GM18861 (cell line): ENCODE data around the gene ATG4D.
"Not testable (repeated sequence)": the region's sequence is repeated elsewhere in the genome, so short reads cannot be mapped to it uniquely, and the experiment has no call there.

ENCODE experiments used
- ATAC-seq: cut with Tn5 transposase; IDR thresholded peaks from one replicate; pipeline ENCODE4 v1.9.1; 2021; ENCODE audit not compliant: unreplicated experiment

The ATG4D gene

DNA sequence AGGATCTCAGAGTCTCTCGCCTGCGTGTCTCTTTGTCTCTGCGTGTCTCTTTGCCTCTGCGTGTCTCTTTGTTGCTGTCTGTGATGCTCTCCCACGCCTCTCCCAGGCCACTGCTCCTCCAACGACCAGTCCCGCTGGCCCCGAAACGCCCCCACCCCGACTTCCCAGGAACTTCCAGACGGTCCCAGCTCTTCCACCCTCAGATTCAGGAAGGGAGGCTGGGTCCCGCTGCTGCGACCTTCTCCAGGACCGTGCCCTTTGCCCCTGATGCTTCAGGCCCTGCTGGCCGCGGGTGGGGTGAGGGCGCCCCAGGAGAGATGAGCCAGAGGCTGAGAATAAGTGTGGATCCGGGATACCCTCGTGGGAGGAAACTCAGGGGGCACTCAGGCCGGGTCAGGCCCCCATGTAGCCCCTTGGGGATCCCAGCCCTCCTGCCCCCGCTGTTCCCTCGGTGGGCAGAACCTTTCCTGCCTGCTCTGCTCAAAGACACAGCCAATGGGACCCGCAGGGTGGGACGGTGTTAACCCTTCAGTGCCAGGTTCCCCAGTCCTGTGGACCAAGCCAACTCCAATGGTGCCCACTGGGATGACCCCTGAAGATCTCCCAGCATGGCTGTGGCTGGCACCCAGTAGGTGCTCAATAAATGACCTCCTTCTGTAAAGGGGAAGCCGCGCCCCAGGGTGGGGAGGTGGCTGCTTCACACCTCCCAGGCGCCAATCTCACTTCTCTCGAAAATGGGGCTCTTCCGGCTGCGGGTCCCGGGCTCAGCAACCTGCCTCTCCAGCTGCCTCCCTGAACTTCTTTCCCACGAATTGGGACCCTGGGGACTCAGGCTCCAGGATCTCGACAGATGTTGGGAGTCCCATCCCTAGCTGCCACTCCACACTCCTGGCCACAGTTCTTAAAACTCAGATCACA is 25.0 kb upstream of the ATG4D start:
- ATAC-seq = no peak

DNA sequence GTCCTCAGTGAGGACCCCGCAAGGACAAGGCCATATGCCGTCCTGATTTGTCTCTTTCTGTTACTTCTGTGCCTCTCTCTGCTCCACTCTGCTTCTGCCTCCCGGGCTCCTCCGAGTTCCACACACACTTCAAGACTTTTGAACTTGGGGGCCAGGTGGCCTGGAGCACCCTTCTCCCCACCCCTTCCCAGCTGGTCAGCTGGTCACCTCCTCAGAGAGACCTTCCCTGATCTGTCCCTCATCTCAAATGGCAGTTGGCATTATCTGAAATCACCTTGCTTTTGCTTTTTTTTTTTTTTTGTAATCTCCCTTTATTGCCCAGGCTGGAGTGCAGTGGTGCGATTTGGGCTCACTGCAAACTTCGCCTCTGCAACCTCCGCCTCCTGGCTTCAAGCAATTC is 24.3 kb upstream of the ATG4D start:
- ATAC-seq = no peak

DNA sequence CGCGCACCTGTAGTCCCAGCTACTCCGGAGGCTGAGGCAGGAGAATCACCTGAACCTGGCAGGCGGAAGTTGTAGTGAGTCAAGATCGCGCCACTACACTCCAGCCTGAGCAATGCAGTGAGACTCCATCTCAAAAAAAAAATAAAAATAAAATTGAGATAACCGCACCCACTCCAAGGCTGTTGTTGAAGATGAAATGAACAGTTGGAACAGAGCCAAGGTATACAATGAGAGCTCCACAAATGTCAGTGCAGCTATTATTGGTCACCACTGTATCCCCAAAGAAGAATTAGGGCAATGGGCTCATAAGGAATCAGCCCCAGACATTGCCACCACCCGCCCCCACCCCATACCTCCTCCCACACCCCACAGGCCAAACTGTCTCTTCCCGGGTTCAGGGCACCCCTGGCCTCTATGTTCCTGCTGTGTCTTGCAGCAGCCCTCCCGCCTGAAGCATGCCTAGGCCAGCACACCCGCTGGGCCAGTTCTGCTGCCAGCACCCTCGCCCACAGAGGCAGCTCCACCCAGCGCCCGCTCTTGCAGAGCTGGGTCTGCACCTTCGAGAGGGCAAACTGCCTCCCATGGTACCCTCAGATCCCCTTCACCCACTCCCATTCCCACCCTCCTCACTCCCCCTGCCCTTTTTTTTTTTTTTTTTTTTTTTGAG is 22.9 kb upstream of the ATG4D start:
- ATAC-seq = no peak

DNA sequence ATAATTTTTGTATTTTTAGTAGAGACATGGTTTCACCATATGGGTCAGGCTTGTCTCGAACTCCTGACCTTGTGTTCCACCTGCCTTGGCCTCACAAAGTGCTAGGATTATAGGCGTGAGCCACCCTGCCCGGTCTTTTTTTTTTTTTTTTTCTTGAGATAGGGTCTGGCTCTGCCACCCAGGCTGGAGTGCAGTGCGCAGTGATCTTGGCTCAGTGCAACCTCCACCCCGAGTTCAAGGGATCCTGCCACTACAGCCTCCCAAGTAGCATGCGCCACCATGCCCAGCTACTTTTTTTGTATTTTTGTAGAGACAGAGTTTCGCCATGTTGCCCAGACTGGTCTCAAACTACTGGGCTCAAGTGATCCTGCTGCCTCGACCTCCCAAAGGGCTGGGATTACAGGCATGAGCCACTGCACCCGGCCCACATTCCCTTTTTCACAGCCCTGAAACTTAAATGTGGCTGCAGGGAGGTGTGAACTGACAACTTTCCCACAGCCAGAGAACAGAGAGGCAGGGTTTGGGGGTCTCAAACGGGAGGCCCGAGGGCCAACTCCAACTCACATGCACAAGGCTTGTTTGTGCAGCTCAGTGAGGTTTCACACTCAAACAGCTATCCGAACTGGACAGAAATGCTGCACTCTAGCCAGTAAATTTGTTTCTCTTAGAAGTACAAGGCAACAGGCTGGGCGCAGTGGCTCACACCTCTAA is 22.1 kb upstream of the ATG4D start:
- ATAC-seq = no peak

DNA sequence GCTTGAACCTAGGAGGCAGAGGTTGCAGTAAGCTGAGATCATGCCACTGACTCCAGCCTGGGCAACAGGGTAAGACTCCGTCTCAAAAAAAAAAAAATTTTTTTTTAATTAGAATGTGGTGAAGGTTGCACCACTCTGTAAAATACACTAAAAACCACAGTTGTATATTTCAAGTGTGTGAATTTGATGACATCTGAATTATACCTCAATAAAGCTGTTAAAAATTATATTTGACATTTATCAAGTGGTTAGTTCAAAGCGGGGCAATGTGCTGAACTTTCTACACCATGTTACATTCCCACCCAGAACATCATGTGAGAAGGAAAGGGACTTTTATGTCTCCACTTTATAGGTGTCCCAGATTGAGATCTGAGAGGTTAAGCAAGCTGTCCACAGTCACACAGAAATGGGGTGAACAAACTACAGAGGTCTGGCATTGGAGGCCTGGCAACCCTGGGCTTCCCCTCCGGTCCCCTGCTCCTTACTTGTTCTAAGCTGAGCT is 20.5 kb upstream of the ATG4D start:
- no peak for ATAC-seq

DNA sequence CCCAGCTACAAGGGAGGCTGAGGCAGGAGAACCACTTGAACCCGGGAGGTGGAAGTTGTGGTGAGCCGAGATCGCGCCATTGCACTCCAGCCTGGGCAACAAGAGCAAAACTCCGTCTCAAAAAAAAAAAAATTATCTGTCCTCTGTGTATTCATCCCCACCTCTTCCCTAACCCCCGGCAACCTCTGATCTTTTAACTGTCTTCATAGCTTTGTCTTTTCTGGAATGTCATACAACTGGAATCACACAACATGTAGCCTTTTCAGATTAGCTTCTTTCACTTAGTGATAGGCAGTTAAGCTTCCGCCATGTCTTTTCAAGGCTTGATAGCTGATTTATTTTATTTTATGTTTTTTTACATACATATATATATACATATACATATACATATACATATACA is 18.1 kb upstream of the ATG4D start:
- ATAC-seq = no peak

DNA sequence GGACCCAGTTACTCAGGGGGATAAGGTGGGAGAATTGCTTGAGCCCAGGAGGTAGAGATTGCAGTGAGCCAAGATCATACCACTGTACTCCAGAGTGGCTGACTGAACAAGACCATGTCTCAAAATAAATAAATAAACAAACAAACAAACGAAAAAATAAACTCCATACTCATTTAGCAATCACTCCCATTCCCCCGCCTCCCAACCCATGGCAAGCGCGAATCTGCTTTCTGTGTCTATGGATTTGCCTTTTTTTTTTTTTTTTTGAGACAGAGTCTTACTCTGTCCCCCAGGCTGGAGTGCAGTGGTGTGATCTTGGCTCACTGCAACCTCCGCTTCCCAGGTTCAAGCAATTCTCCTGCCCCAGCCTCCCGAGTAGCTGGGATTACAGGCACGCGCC is 16.8 kb upstream of the ATG4D start:
- not testable (repeated sequence) for ATAC-seq

DNA sequence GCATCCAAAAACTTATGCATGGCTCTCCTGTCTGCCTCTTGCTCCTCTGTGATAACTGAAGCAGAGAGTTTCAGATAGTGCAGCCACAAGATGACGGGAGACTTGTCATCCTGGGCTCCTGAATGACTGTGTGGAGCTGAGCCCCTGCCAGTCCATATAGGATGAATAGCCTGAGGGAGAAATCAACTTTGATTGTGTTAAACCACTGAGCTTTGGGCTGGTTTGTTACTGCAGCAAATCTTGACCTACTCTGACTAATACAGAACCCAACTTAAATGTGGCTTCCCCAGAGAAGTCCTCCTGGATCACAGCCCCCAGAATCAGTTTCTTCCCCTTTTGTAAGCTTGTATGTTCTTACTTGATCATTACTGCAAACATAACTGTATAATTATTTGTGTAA is 11.2 kb upstream of the ATG4D start:
- no peak for ATAC-seq

DNA sequence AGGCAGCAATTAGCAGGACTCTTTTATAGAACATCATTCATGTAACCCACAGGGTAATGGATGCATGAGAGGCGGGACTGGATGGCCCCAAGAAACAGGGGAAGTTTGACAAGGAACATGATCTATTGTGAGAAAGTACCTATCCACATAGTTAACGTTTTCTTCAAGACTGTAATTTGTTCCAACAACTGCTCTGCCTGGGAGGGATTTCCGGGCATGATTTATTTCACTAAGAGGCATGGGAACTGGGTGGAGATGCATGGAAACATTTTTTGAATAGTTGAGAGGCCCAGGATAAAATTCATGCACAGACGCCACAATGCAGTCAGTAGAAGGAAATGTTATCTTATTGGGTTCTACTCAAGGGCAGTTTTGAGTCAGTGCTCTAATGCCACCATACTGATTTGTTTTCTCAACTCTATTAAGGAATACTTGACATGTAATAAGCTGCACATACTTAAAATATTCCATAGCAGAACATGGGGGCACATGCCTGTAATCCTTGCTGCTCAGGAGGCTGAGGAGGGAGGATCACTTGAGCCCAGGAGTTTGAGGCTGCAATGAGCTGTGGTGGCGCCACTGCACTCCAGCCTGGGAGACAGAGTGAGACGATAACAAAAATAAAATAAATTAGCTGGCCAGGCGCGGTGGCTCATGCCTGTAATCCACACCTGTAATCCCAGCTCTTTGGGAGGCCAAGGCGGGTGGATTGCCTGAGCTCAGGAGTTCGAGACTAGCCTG is 9.9 kb upstream of the ATG4D start:
- ATAC-seq = no peak

DNA sequence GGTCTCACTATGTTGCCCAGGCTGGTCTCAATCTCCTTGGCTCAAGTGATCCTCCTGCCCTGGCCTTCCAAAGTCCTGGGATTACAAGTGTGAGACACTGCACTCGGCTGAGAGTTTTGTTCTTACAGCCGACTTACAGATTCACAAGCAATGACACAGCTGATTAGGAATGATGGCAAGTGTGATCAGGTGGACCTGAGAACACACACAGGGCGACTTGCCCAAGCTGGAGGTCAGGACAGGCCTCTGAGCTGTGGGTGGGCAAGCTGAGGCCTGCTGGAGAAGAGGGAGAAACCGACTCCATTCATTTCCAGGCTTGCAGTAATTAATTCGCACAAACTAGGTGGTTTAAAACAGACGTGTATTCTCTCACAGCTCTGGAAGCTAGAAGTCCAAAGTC is 8.1 kb upstream of the ATG4D start:
- no peak for ATAC-seq

DNA sequence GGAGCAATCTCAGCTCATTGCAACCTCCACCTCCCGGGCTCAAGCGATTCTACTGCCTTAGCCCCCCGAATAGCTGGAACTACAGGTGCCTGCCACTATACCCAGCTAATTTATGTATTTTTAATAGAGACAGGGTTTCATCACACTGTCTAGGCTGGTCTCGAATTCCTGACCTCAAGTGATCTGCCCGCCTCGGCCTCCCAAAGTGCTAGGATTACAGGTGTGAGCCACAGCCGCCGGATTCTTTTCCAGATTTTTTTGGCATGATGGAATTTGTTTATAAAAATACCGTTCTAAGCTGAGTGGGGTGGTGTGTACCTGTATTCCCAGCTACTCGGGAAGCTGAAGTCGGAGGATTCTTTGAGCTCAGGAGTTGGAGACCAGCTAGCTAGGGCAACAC is 6.0 kb upstream of the ATG4D start:
- no peak for ATAC-seq

DNA sequence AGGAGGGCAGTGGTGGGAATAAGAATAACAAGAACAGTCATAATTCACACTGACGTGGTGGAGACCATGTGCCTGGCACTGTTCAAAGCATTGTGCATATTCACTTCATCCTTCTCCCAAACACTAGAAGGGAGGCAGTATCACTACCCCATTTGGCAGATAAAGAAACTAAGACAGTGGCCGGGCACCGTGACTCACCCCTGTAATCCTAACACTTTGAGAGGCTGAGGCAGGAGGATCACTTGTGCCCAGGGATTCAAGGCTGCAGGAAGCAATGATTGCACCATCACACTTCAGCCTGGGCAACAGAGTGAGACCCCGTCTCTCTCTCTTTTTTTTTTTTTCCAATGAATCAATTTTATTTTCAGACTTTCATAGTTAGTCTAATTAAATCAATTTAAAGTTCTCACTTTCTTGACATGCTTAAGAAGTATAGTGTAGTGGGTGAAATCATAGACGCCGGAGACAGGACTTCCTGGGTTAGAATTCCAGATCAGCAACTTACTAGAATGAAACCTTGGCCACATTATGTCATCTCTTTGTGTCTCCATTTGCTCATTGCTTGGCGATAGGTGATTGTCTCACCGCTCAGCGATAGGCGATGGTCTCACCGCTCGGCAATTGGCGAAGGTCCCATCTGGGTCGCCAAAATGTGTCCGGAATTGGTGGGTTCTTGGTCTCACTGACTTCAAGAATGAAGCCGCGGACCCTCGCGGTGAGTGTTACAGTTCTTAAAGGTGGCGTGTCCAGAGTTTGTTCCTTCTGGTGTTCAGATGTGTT is 5.3 kb upstream of the ATG4D start:
- ATAC-seq = no peak

DNA sequence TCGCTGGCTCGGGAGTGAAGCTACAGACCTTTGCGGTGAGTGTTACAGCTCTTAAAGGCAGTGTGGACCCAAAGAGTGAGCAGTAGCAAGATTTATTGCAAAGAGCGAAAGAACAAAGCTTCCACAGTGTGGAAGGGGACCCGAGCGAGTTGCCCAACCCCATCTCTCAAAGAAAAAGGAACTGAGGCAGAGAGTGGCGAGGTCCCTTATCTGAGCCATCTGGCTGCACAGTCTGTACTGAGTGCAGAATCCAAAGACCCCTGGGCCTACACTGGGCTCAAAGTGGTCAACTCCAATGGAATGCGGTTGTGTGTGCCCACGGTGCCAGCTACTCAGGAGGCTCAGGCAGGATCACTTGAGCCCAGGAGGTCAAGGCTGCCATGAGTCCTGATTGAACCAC is 4.7 kb upstream of the ATG4D start:
- ATAC-seq = not testable (repeated sequence)

DNA sequence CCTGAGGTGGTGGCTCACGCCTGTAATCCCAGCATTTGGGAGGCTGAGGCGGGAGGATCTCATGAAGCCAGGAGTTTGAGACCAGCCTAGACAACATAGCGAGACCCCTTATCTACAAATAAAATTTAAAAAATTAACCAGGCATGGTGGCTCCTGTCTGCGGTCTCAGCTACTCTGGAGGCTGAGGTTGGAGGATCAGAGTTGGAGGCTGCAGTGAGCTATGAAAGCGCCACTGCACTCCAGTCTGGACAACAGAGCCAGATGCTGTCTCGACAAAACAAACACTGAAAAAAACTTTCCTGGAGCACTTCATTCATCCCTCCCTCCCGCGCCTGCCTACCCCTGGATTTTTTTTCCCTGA is 665 bp upstream of the ATG4D start:
- ATAC-seq = no peak

DNA sequence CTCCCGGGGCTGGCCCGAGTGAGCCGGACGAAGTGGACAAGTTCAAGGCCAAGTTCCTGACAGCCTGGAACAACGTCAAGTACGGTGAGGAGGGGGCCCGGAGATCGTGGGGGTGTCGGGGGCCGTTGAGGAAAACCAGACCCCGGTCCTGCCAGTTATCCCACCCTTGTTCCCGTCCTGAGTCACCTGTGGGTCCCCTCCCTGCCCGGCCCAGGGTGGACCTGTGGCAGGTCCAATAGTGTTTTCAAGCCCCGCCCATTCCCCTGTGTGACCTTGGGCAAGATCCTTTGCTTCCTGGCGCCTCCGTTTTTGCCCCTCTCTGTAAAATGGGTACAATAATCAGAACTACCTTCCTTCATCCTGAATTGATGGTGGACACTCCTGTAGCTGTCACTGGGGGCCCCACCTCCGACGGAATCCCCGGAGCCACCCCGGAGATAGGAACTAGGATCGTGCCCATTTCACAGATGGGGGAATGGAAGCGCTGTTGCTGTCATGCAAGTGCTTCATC is 593 bp downstream of the ATG4D start:
- no peak for ATAC-seq

DNA sequence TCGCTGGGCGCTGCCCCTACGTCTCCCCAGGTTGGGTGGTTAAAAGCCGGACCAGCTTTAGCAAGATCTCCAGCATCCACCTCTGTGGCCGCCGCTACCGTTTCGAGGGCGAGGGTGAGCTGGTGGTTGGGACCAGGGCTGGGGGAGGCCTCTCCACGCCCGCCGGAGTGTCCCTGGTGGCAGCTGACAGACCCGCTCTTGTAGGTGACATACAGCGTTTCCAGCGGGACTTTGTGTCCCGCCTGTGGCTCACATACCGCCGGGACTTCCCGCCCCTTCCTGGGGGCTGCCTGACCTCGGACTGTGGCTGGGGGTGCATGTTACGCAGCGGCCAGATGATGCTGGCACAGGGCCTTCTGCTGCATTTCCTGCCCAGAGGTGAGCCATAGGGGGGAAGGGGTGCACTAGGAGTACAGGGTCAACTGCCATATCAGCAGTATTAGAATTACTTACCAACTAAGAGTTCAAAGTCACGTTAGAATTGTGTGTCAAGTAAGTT is 1.1 kb downstream of the ATG4D start:
- no peak for ATAC-seq

DNA sequence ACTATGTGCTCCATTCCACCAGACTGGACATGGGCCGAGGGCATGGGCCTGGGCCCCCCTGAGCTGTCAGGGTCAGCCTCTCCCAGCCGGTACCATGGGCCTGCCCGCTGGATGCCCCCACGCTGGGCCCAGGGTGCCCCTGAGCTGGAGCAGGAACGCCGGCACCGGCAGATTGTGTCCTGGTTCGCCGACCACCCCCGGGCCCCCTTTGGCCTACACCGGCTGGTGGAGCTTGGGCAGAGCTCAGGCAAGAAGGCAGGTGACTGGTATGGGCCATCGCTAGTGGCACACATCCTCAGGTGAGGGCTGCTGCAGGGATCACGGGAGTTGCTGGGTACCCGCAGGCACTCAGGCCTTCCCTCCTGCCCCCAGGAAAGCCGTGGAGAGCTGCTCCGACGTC is 3.1 kb downstream of the ATG4D start:
- ATAC-seq = no peak

DNA sequence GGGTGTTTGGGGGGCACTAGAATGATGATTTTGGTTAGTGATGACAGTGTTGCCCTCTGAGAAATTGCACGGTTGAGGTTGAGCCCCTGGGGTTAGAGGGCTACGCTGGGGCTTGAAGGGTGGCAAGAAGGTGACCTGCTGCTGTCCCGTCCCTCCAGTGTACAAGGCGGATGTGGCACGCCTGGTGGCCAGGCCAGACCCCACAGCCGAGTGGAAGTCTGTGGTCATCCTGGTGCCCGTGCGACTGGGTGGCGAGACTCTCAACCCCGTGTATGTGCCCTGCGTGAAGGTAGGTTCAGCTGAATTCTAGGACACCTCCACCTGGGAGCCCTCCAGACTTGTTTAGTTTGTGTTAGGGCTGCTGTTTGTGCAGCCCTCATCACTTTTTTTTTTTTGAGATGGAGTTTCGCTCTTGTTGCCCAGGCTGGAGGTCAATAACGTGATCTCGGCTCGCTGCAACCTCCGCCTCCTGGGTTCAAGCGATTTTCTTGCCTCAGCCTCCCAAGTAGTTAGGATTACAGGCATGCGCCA is 5.1 kb downstream of the ATG4D start:
- no peak for ATAC-seq

DNA sequence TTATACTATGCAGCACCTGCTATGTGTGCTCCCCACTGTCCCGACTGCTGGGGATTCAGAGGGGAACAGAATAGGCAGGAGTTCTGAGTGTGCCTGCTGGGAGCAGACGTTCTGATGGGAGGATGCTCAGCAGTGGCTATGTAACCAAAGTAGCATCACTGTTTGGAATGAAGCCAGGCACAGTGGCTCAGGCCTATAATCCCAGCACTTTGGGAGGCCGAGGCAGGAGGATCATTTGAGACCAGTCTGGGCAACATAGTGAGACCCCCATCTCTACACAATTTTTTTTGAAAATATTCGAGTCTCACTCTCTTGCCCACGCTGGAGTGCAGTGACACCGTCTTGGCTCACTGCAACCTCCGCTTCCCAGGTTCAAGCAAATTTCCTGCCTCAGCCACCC is 6.0 kb downstream of the ATG4D start:
- no peak for ATAC-seq

DNA sequence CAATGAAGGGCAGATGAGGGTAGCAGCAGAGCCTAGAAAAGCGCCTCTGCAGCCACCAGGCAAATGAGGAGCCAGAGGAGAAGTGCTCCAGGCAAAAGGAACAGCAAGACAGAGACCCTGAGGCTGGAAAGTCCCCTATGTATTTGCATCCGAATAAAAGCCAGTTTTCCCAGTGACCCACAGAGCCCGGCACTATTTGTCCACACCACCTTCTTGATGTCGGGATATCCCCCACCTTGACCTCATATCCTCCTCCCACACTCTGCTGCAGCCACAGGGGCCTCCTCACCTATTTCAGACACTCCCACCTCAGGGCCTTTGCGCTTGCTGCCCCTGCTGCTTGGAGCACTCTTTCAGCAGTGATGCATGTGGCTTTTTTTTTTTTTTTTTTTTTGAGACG is 6.6 kb downstream of the ATG4D start:
- no peak for ATAC-seq
